ENCODE data around the gene LRRD1.

DNA sequence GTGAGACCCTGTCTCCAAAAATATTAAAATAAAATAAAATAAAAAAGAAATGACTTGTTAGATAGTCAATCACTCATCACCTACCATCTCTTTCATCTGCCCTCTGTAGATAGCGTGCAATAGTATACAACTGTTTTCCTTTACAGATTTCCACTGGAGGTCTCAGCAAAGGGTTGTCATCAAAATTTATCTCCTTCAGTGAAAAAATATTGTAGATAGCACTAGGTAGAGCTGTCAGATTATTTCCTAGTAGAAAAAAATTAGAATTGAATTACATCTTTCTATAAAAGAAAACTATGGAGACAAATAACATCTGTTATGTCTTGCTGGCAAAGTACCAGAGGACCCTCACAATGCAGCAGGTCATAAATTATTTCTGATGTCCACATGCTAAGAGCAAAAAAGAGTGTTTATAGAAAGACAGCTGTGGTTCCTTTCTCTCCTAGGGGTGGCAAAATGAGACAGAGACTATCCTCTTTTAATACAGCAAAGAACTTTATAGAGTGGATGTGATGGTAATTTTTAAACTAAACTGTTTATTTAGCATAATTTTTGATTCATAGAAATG, 28.4 kb downstream of the LRRD1 start:
- TF ChIP-seq, protein P1, sequence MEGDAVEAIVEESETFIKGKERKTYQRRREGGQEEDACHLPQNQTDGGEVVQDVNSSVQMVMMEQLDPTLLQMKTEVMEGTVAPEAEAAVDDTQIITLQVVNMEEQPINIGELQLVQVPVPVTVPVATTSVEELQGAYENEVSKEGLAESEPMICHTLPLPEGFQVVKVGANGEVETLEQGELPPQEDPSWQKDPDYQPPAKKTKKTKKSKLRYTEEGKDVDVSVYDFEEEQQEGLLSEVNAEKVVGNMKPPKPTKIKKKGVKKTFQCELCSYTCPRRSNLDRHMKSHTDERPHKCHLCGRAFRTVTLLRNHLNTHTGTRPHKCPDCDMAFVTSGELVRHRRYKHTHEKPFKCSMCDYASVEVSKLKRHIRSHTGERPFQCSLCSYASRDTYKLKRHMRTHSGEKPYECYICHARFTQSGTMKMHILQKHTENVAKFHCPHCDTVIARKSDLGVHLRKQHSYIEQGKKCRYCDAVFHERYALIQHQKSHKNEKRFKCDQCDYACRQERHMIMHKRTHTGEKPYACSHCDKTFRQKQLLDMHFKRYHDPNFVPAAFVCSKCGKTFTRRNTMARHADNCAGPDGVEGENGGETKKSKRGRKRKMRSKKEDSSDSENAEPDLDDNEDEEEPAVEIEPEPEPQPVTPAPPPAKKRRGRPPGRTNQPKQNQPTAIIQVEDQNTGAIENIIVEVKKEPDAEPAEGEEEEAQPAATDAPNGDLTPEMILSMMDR (IDR thresholded peaks at IDR 0.05) = no peak
- no peak for TF ChIP-seq POLR2A (IDR thresholded peaks at IDR 0.05)
